Panc1 (cell line): ENCODE results near the gene ADGRL3. TPM values are rescaled to one million over a fixed set of nuclear protein-coding genes. Genes with fewer than 3 reads are reported as not detected.

Source experiments
- ATAC-seq: fragments of 200-7000 bp; cut with Tn5 transposase; 2 replicates; pipeline ENCODE4 v1.9.1; 2020; ENCODE audit warnings: mild to moderate bottlenecking, moderate library complexity
- BruUV-seq: library from RNA; stranded (reverse); fragments of 400-500 nt; replicated peaks from 2 replicates; lab custom pipeline; 2021; lab: Mats Ljungman, UMichigan
- CTCF ChIA-PET: fragments of 300-600 bp; sonication (Branson Sonifier 250); formaldehyde crosslinking; loops from one replicate; lab custom pipeline; 2022; ENCODE audit warnings: antibody characterized with exemption; lab: Charles Lee
- POLR2A ChIA-PET: fragments of 300-600 bp; sonication (Branson Sonifier 250); formaldehyde crosslinking; loops from one replicate; lab custom pipeline; 2022; ENCODE audit warnings: antibody characterized with exemption; lab: Charles Lee
- DNase-seq: peaks from one replicate; pipeline ENCODE4 v3.0.0-alpha.2; 2010; ENCODE audit warnings: low read depth, low spot score
- H3K27ac ChIP-seq: 2 replicates; pipeline ENCODE4 v1.5.1; 2011; ENCODE audit warnings: mild to moderate bottlenecking, low read length, inconsistent platforms
- H3K27me3 ChIP-seq: fragments of 200-500 bp; sonication (Bioruptor generic); 2 replicates; pipeline ENCODE4 v1.6.0; 2014; ENCODE audit warnings: low read length, inconsistent platforms; ENCODE audit not compliant: control insufficient read depth, insufficient read depth
- H3K36me3 ChIP-seq: fragments of 200-500 bp; sonication (Bioruptor generic); 2 replicates; pipeline ENCODE4 v1.5.1; 2014; ENCODE audit warnings: inconsistent platforms, mild to moderate bottlenecking, low read length, moderate library complexity; ENCODE audit not compliant: control insufficient read depth, insufficient read depth
- H3K4me1 ChIP-seq: 2 replicates; pipeline ENCODE4 v1.5.1; 2011; ENCODE audit warnings: inconsistent platforms, mild to moderate bottlenecking, low read length, moderate library complexity; ENCODE audit not compliant: control insufficient read depth, insufficient read depth
- H3K4me3 ChIP-seq, 2 experiments: 2 replicates each; pipeline ENCODE4 v1.5.1; 2011 to 2012; ENCODE audit warnings: low read depth in 2 of 2, low read length in 2 of 2, mild to moderate bottlenecking in 2 of 2, inconsistent platforms in 1 of 2, moderate library complexity in 1 of 2
- H3K9me3 ChIP-seq: fragments of 200-500 bp; sonication (Bioruptor generic); 2 replicates; pipeline ENCODE4 v1.5.1; 2014; ENCODE audit warnings: low read depth, mild to moderate bottlenecking, inconsistent platforms, low read length, moderate library complexity; ENCODE audit not compliant: control insufficient read depth, insufficient read depth
- CTCF ChIP-seq: fragments of 450-650 bp; IDR thresholded peaks from 2 replicates; pipeline ENCODE4 v1.5.1; 2017; ENCODE audit warnings: mild to moderate bottlenecking
- POLR2AphosphoS5 ChIP-seq: IDR thresholded peaks from 2 replicates; pipeline ENCODE4 v1.6.1; 2012; ENCODE audit warnings: mild to moderate bottlenecking, low read depth, low read length, moderate library complexity
- REST ChIP-seq, 2 experiments: IDR thresholded peaks; 2 replicates each; pipeline ENCODE4 v1.6.1; 2011 to 2012; ENCODE audit warnings: low read depth in 2 of 2, control low read depth in 1 of 2, low read length in 1 of 2, mild to moderate bottlenecking in 1 of 2, moderate library complexity in 1 of 2; ENCODE audit not compliant: insufficient read depth in 1 of 2
- SIN3A ChIP-seq: IDR thresholded peaks from 2 replicates; pipeline ENCODE4 v1.6.1; 2012; ENCODE audit warnings: low read depth, mild to moderate bottlenecking, low read length, moderate library complexity, borderline replicate concordance; ENCODE audit not compliant: insufficient read depth
- TCF7L2 ChIP-seq: IDR thresholded peaks from 2 replicates; pipeline ENCODE4 v1.6.1; 2011; ENCODE audit warnings: mild to moderate bottlenecking, low read depth, low read length, inconsistent platforms
- in situ Hi-C: cut with HindIII; loops from 2 replicates; pipeline ENCODE4 v1.10.0; 2016; ENCODE audit warnings: low sequenced_read_pairs, low pct_unique_long_range_greater_than_20kb
- intact Hi-C: fragments of 100-400 bp; cut with micrococcal nuclease; formaldehyde crosslinking; loops from one replicate; pipeline ENCODE4 v1.10.0; 2022; ENCODE audit not compliant: unreplicated experiment
- total RNA-seq: library from RNA; stranded (reverse); gene quantifications from one replicate; pipeline ENCODE4 v1.2.1, GENCODE V29; 2021; ENCODE audit not compliant: unreplicated experiment

Gene ADGRL3
- total RNA-seq, 1 experiment from 2014 or later = 0.23 TPM

DNA sequence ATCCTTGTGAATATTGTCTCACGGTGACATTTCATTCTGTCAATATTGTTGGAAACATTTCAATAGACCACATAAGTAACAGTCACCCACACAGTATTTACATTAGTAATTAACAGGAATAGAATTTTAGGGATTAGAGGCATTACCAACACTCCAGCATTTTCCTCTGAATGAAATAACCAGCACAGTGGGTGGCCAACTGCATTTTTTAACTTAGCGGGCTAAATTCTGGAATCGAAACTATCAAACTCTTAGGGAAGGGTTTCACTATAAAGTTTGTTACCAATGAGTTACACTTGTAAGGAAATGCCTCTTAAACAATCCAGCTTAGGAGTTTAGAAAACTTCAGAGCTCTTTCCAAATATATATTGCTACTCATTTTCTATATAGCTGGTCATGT lies 403.0 kb downstream of the ADGRL3 start:
- DNase-seq (no peak), ATAC-seq (no peak)
- Histone ChIP-seq H3K27me3 (no peaks in the 10 kb centered on the region), H3K27ac (no peak overlapping the region), H3K9me3 (no peaks in the 10 kb centered on the region), H3K4me3 (no peak overlapping the region), H3K4me1 (no peaks in the 10 kb centered on the region), H3K36me3 (no peaks in the 10 kb centered on the region)
- ChIA-PET CTCF (no interaction called here), POLR2A (no interaction called here)
- intact Hi-C loops (no loop called here), in situ Hi-C loops (no loop called here)
- no TSS peak for BruUV-seq
- TF ChIP-seq REST (IDR thresholded peaks at IDR 0.05; ENCODE audit: insufficient read depth in 1 of 2, low read depth in 2 of 2, low read length in 1 of 2) (no peak), TCF7L2 (no peak), CTCF (no peak), SIN3A (no peak), POLR2AphosphoS5 (no peak)

DNA sequence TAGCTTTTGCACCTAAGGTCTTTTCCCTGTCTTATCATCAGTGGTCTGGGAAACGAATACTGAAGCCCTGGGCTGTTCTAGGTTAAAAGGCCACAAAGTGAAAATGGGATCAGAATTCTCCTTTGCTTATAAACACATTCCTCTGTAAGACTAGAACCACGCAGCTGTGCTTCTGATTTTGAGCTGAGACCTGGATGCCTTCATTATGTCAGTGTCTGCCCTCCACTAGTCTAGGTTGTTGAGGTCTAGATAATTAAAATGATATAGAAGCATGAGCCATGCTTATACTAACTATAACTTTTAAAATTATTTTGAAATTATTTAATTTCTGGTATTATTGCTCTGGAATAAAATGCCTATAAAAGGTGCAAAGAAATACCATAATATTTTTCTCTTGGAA lies 403.9 kb downstream of the ADGRL3 start:
- POLR2A ChIA-PET = no interaction called here
- H3K9me3 ChIP-seq = no peaks in the 10 kb centered on the region
- H3K27ac ChIP-seq = no peak overlapping the region
- no peaks in the 10 kb centered on the region for H3K4me1 ChIP-seq
- no TSS peak for BruUV-seq
- CTCF ChIA-PET = no interaction called here
- in situ Hi-C loops = no loop called here
- no peak overlapping the region for H3K4me3 ChIP-seq
- no peaks in the 10 kb centered on the region for H3K36me3 ChIP-seq
- H3K27me3 ChIP-seq = no peaks in the 10 kb centered on the region
- no peak for TF ChIP-seq SIN3A
- no peak for TF ChIP-seq REST (IDR thresholded peaks at IDR 0.05; ENCODE audit: insufficient read depth in 1 of 2, low read depth in 2 of 2, low read length in 1 of 2)
- TF ChIP-seq TCF7L2 = no peak
- TF ChIP-seq POLR2AphosphoS5 = no peak
- TF ChIP-seq CTCF = no peak
- DNase-seq = no peak
- intact Hi-C loops = no loop called here
- ATAC-seq = no peak
